ENCODE data around the gene CACTIN.
A peak's percentile ranks its signal among the peaks of the same experiment; 100 is the strongest.
"Not testable (repeated sequence)": the region's sequence is repeated elsewhere in the genome, so short reads cannot be mapped to it uniquely, and the experiment has no call there.

CACTIN gene

GRCh38 chr19:3645067-3645396 lies 18.4 kb upstream of the CACTIN start:
- no peak for DNase-seq

GRCh38 chr19:3644351-3645066 lies 17.9 kb upstream of the CACTIN start:
- DNase-seq = no peak

- no peak for DNase-seq
Measured at GRCh38 chr19:3643674-3644313, 17.2 kb upstream of the CACTIN start.

GRCh38 chr19:3642987-3643673 lies 16.5 kb upstream of the CACTIN start:
- peak; percentile 22 for DNase-seq

- DNase-seq = no peak
Measured at GRCh38 chr19:3642296-3642695, 15.7 kb upstream of the CACTIN start.

GRCh38 chr19:3641515-3642269 lies 15.1 kb upstream of the CACTIN start:
- no peak for DNase-seq

- DNase-seq = no peak
Measured at GRCh38 chr19:3639479-3639878, 12.9 kb upstream of the CACTIN start.

- DNase-seq = no peak
Measured at GRCh38 chr19:3638208-3639193, 11.9 kb upstream of the CACTIN start.

GRCh38 chr19:3637621-3638020 lies 11.0 kb upstream of the CACTIN start:
- no peak for DNase-seq

GRCh38 chr19:3636962-3637361 lies 10.4 kb upstream of the CACTIN start:
- no peak for DNase-seq

GRCh38 chr19:3636506-3636905 lies 9.9 kb upstream of the CACTIN start:
- DNase-seq = no peak

GRCh38 chr19:3634496-3635045 lies 8.0 kb upstream of the CACTIN start:
- no peak for DNase-seq

- DNase-seq = no peak
Measured at GRCh38 chr19:3633559-3633988, 7.0 kb upstream of the CACTIN start.

- no peak for DNase-seq
Measured at GRCh38 chr19:3632739-3633558, 6.4 kb upstream of the CACTIN start.

GRCh38 chr19:3632098-3632497 lies 5.5 kb upstream of the CACTIN start:
- DNase-seq = no peak

GRCh38 chr19:3631053-3631861 lies 4.7 kb upstream of the CACTIN start:
- DNase-seq = no peak

GRCh38 chr19:3628766-3629165 lies 2.2 kb upstream of the CACTIN start:
- DNase-seq = not testable (repeated sequence)

- DNase-seq = no peak
Measured at GRCh38 chr19:3627351-3627723, 747 bp upstream of the CACTIN start.

- DNase-seq = no peak
Measured at GRCh38 chr19:3625996-3626472, 556 bp downstream of the CACTIN start.

GRCh38 chr19:3623716-3624115 lies 2.9 kb downstream of the CACTIN start:
- no peak for DNase-seq

Measured in stimulated activated CD4-positive, alpha-beta T cell treated with anti-CD3 and anti-CD28 coated beads, Interleukin-4, amount 100 ng/mL, for 24 hours (primary cell).